Measurements from ENCODE around the gene OR51V1.

DNA sequence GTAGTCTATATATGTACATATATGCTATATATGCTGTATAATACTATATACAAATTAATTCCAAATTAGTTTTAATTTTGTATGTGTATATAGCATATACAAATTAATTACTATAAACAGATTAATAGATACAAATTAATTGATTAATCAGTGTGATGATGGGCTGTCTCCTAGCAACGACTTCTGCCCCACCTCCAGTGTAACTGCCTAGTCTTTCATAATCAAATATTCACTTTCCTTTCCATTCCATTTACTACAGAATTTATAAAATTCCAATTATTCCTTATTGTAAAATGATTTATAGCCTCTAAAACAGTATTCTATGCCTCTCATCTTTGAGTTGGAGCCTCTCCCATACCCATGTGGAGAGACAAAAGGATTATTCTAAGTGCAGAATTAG, 32.8 kb upstream of the OR51V1 start:
- TF ChIP-seq, protein P1, sequence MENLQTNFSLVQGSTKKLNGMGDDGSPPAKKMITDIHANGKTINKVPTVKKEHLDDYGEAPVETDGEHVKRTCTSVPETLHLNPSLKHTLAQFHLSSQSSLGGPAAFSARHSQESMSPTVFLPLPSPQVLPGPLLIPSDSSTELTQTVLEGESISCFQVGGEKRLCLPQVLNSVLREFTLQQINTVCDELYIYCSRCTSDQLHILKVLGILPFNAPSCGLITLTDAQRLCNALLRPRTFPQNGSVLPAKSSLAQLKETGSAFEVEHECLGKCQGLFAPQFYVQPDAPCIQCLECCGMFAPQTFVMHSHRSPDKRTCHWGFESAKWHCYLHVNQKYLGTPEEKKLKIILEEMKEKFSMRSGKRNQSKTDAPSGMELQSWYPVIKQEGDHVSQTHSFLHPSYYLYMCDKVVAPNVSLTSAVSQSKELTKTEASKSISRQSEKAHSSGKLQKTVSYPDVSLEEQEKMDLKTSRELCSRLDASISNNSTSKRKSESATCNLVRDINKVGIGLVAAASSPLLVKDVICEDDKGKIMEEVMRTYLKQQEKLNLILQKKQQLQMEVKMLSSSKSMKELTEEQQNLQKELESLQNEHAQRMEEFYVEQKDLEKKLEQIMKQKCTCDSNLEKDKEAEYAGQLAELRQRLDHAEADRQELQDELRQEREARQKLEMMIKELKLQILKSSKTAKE (CRISPR knock-in tag; IDR thresholded peaks at IDR 0.05; ENCODE audit: borderline replicate concordance), result no peak
- TF ChIP-seq, protein P2, sequence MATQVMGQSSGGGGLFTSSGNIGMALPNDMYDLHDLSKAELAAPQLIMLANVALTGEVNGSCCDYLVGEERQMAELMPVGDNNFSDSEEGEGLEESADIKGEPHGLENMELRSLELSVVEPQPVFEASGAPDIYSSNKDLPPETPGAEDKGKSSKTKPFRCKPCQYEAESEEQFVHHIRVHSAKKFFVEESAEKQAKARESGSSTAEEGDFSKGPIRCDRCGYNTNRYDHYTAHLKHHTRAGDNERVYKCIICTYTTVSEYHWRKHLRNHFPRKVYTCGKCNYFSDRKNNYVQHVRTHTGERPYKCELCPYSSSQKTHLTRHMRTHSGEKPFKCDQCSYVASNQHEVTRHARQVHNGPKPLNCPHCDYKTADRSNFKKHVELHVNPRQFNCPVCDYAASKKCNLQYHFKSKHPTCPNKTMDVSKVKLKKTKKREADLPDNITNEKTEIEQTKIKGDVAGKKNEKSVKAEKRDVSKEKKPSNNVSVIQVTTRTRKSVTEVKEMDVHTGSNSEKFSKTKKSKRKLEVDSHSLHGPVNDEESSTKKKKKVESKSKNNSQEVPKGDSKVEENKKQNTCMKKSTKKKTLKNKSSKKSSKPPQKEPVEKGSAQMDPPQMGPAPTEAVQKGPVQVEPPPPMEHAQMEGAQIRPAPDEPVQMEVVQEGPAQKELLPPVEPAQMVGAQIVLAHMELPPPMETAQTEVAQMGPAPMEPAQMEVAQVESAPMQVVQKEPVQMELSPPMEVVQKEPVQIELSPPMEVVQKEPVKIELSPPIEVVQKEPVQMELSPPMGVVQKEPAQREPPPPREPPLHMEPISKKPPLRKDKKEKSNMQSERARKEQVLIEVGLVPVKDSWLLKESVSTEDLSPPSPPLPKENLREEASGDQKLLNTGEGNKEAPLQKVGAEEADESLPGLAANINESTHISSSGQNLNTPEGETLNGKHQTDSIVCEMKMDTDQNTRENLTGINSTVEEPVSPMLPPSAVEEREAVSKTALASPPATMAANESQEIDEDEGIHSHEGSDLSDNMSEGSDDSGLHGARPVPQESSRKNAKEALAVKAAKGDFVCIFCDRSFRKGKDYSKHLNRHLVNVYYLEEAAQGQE (IDR thresholded peaks at IDR 0.05; ENCODE audit: borderline replicate concordance in 1 of 2, low read depth in 1 of 2, low read length in 2 of 2), result no peak
- no peak for TF ChIP-seq RAD21 (CRISPR knock-in tag; IDR thresholded peaks at IDR 0.05)
- TF ChIP-seq, protein P3, sequence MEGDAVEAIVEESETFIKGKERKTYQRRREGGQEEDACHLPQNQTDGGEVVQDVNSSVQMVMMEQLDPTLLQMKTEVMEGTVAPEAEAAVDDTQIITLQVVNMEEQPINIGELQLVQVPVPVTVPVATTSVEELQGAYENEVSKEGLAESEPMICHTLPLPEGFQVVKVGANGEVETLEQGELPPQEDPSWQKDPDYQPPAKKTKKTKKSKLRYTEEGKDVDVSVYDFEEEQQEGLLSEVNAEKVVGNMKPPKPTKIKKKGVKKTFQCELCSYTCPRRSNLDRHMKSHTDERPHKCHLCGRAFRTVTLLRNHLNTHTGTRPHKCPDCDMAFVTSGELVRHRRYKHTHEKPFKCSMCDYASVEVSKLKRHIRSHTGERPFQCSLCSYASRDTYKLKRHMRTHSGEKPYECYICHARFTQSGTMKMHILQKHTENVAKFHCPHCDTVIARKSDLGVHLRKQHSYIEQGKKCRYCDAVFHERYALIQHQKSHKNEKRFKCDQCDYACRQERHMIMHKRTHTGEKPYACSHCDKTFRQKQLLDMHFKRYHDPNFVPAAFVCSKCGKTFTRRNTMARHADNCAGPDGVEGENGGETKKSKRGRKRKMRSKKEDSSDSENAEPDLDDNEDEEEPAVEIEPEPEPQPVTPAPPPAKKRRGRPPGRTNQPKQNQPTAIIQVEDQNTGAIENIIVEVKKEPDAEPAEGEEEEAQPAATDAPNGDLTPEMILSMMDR (CRISPR knock-in tag; IDR thresholded peaks at IDR 0.05), result no peak
- no peak for TF ChIP-seq PHF8 (CRISPR knock-in tag; IDR thresholded peaks at IDR 0.05)
- no peak for TF ChIP-seq POLR2A (IDR thresholded peaks at IDR 0.05; ENCODE audit: insufficient read depth in 1 of 2, low read depth in 2 of 2, low read length in 2 of 2)
- TF ChIP-seq ZNF768 (CRISPR knock-in tag; IDR thresholded peaks at IDR 0.05), result no peak
- TF ChIP-seq ZNF138 (CRISPR knock-in tag; IDR thresholded peaks at IDR 0.05; ENCODE audit: low read depth), result no peak
- TF ChIP-seq KDM1A (CRISPR knock-in tag; IDR thresholded peaks at IDR 0.05), result no peak
- TF ChIP-seq, protein P4, sequence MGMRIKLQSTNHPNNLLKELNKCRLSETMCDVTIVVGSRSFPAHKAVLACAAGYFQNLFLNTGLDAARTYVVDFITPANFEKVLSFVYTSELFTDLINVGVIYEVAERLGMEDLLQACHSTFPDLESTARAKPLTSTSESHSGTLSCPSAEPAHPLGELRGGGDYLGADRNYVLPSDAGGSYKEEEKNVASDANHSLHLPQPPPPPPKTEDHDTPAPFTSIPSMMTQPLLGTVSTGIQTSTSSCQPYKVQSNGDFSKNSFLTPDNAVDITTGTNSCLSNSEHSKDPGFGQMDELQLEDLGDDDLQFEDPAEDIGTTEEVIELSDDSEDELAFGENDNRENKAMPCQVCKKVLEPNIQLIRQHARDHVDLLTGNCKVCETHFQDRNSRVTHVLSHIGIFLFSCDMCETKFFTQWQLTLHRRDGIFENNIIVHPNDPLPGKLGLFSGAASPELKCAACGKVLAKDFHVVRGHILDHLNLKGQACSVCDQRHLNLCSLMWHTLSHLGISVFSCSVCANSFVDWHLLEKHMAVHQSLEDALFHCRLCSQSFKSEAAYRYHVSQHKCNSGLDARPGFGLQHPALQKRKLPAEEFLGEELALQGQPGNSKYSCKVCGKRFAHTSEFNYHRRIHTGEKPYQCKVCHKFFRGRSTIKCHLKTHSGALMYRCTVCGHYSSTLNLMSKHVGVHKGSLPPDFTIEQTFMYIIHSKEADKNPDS (CRISPR knock-in tag; IDR thresholded peaks at IDR 0.05), result no peak
- no peak for TF ChIP-seq CHD4 (IDR thresholded peaks at IDR 0.05; ENCODE audit: borderline replicate concordance, low read length)
- TF ChIP-seq JUND (CRISPR knock-in tag; IDR thresholded peaks at IDR 0.05), result no peak

Measured in HepG2 (cell line).